ENCODE results near the gene KRT76.
"Not testable (repeated sequence)": the region's sequence is repeated elsewhere in the genome, so short reads cannot be mapped to it uniquely, and the experiment has no call there.

Gene KRT76

GRCh38 chr12:52757449-52758176 is 19.5 kb downstream of the KRT76 start:
- DNase-seq: no peak

- no peak for DNase-seq
Measured at GRCh38 chr12:52756281-52756960, 20.7 kb downstream of the KRT76 start.

GRCh38 chr12:52755533-52755932 is 21.6 kb downstream of the KRT76 start:
- DNase-seq: no peak

- DNase-seq: no peak
Measured at GRCh38 chr12:52754135-52754534, 23.0 kb downstream of the KRT76 start.

GRCh38 chr12:52753283-52753682 is 23.9 kb downstream of the KRT76 start:
- no peak for DNase-seq

GRCh38 chr12:52752516-52752915 is 24.6 kb downstream of the KRT76 start:
- no peak for DNase-seq

GRCh38 chr12:52751795-52752194 is 25.4 kb downstream of the KRT76 start:
- DNase-seq: no peak

- not testable (repeated sequence) for DNase-seq
Measured at GRCh38 chr12:52750532-52750931, 26.6 kb downstream of the KRT76 start.

- no peak for DNase-seq
Measured at GRCh38 chr12:52749827-52750226, 27.3 kb downstream of the KRT76 start.

- no peak for DNase-seq
Measured at GRCh38 chr12:52748578-52748977, 28.6 kb downstream of the KRT76 start.

- DNase-seq: no peak
Measured at GRCh38 chr12:52745554-52745953, 31.6 kb downstream of the KRT76 start.

GRCh38 chr12:52744493-52745156 is 32.5 kb downstream of the KRT76 start:
- DNase-seq: no peak

GRCh38 chr12:52742822-52743457 is 34.2 kb downstream of the KRT76 start:
- DNase-seq: no peak

- DNase-seq: no peak
Measured at GRCh38 chr12:52742196-52742580, 35.0 kb downstream of the KRT76 start.

GRCh38 chr12:52741375-52742195 is 35.6 kb downstream of the KRT76 start:
- DNase-seq: peak; percentile 34

- no peak for DNase-seq
Measured at GRCh38 chr12:52740584-52740983, 36.6 kb downstream of the KRT76 start.

- no peak for DNase-seq
Measured at GRCh38 chr12:52739963-52740362, 37.2 kb downstream of the KRT76 start.

- DNase-seq: no peak
Measured at GRCh38 chr12:52735816-52736632, 41.1 kb downstream of the KRT76 start.

- DNase-seq: no peak
Measured at GRCh38 chr12:52735106-52735505, 42.0 kb downstream of the KRT76 start.

- no peak for DNase-seq
Measured at GRCh38 chr12:52730793-52731192, 46.4 kb downstream of the KRT76 start.

- no peak for DNase-seq
Measured at GRCh38 chr12:52730383-52730782, 46.8 kb downstream of the KRT76 start.

- DNase-seq: no peak
Measured at GRCh38 chr12:52729147-52729546, 48.0 kb downstream of the KRT76 start.

Data from effector CD4-positive, alpha-beta T cell (primary cell).